Mesendoderm (in vitro differentiated cells): ENCODE measurements around the gene CALB2.

Experiments used
- DNase-seq: peaks from one replicate; pipeline ENCODE4 v3.0.0; 2013
- H2AK5ac ChIP-seq: 2 replicates; pipeline ENCODE4 v1.6.1; 2013; ENCODE audit warnings: low read length, inconsistent platforms
- H2BK120ac ChIP-seq: 2 replicates; pipeline ENCODE4 v1.6.1; 2013; ENCODE audit warnings: low read depth, mild to moderate bottlenecking, low read length, moderate library complexity, mixed read lengths
- H2BK15ac ChIP-seq: replicated peaks from 2 replicates; pipeline ENCODE4 v1.6.1; 2013; ENCODE audit warnings: low read depth, mild to moderate bottlenecking, moderate library complexity
- H2BK5ac ChIP-seq: 2 replicates; pipeline ENCODE4 v1.6.1; 2013; ENCODE audit warnings: low read length, inconsistent platforms
- H3K18ac ChIP-seq: 2 replicates; pipeline ENCODE4 v1.6.1; 2013; ENCODE audit warnings: mild to moderate bottlenecking, low read length, mixed read lengths
- H3K23ac ChIP-seq: one replicate; pipeline ENCODE4 v1.6.1; 2013; ENCODE audit warnings: low read length
- H3K27ac ChIP-seq: 2 replicates; pipeline ENCODE4 v1.5.1; 2013; ENCODE audit warnings: low read depth, mild to moderate bottlenecking, inconsistent platforms, low read length, moderate library complexity
- H3K27me3 ChIP-seq: 2 replicates; pipeline ENCODE4 v1.6.1; 2013; ENCODE audit warnings: low read length, control low read depth, mild to moderate bottlenecking, inconsistent platforms; ENCODE audit not compliant: insufficient read depth, poor library complexity
- H3K36me3 ChIP-seq: 2 replicates; pipeline ENCODE4 v1.6.1; 2013; ENCODE audit warnings: low read length, inconsistent platforms; ENCODE audit not compliant: control insufficient read depth, insufficient read depth
- H3K4ac ChIP-seq: one replicate; pipeline ENCODE4 v1.6.1; 2013; ENCODE audit warnings: low read depth, mild to moderate bottlenecking, low read length, moderate library complexity
- H3K4me1 ChIP-seq: 2 replicates; pipeline ENCODE4 v1.6.1; 2013; ENCODE audit warnings: low read depth, low read length, inconsistent platforms; ENCODE audit not compliant: control insufficient read depth
- H3K4me2 ChIP-seq: 2 replicates; pipeline ENCODE4 v1.6.1; 2013; ENCODE audit warnings: low read length
- H3K4me3 ChIP-seq: 2 replicates; pipeline ENCODE4 v1.5.1; 2013; ENCODE audit warnings: mild to moderate bottlenecking, low read length
- H3K56ac ChIP-seq: one replicate; pipeline ENCODE4 v1.6.1; 2013; ENCODE audit warnings: low read length
- H3K79me1 ChIP-seq: 2 replicates; pipeline ENCODE4 v1.6.1; 2013; ENCODE audit warnings: low read length, inconsistent platforms
- H3K79me2 ChIP-seq: 2 replicates; pipeline ENCODE4 v1.6.1; 2013; ENCODE audit warnings: mild to moderate bottlenecking, low read length; ENCODE audit not compliant: control insufficient read depth, insufficient read depth
- H3K9ac ChIP-seq: 2 replicates; pipeline ENCODE4 v1.6.1; 2013; ENCODE audit warnings: low read length, inconsistent platforms
- H4K5ac ChIP-seq: one replicate; pipeline ENCODE4 v1.6.1; 2013; ENCODE audit warnings: low read length
- H4K8ac ChIP-seq: one replicate; pipeline ENCODE4 v1.6.1; 2013; ENCODE audit warnings: low read depth, mild to moderate bottlenecking, control low read depth, low read length, moderate library complexity
- WGBS: extraction: QIAGEN DNeasy Blood & Tissue Kit; methylation state at CpG from one replicate; pipeline ENCODE4 v1.1.7; 2013; ENCODE audit warnings: low lambda C conversion rate, missing lambda C conversion rate; ENCODE audit not compliant: insufficient coverage; ENCODE audit errors: extremely low coverage; 5-methylcytosine and 5-hydroxymethylcytosine counted together

CALB2 gene

GRCh38 chr16:71429581-71429980, 71.1 kb downstream of the CALB2 start:
- Histone ChIP-seq H2BK5ac (no peak overlapping the region), H3K18ac (no peak overlapping the region), H3K27ac (no peak overlapping the region), H3K56ac (no peak overlapping the region), H3K4me2 (no peak overlapping the region), H3K27me3 (no peaks in the 10 kb centered on the region), H3K4me3 (no peak overlapping the region), H3K79me1 (no peaks in the 10 kb centered on the region), H3K79me2 (no peaks in the 10 kb centered on the region), H4K8ac (no peak overlapping the region), H3K23ac (no peak overlapping the region), H3K4ac (no peak overlapping the region), H4K5ac (no peak overlapping the region), H3K36me3 (no peaks in the 10 kb centered on the region), H3K9ac (no peak overlapping the region), H3K4me1 (no peaks in the 10 kb centered on the region), H2AK5ac (no peak overlapping the region), H2BK120ac (no peak overlapping the region), H2BK15ac (no peak overlapping the region)
- no peak for DNase-seq
- no CpG with 5 or more reads among the region's 3 CpGs for WGBS

DNA sequence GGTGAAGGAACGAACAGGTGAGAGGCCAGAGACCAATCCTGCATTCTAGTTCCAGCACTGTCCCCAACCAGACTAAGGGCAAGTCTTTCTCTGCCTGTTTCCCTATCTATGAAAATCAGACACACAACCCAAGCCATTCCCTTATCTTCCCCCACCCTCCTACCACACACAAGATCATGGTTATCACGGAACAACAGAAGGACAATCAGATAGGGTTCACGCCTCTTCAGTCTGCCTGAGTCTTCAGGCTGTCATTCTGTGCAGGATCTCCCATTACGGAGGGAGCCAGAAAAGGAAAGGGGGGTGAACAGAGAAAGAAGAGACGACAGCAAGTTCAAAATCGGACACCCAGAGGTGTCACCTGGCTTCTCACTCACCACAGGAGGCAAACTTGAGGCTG, 72.2 kb downstream of the CALB2 start:
- Histone ChIP-seq H2BK15ac (no peak overlapping the region), H3K4me2 (no peak overlapping the region), H3K79me2 (no peaks in the 10 kb centered on the region), H2AK5ac (no peak overlapping the region), H3K79me1 (no peaks in the 10 kb centered on the region), H3K4ac (no peak overlapping the region), H3K9ac (no peak overlapping the region), H4K8ac (no peak overlapping the region), H2BK120ac (no peak overlapping the region), H2BK5ac (no peak overlapping the region), H3K56ac (no peak overlapping the region), H3K36me3 (no peaks in the 10 kb centered on the region), H3K27me3 (no peaks in the 10 kb centered on the region), H3K4me3 (no peak overlapping the region), H3K27ac (no peak overlapping the region), H3K4me1 (no peaks in the 10 kb centered on the region), H3K18ac (no peak overlapping the region), H3K23ac (no peak overlapping the region), H4K5ac (no peak overlapping the region)
- WGBS, result no CpG with 5 or more reads among the region's 6 CpGs
- peak; percentile 59 for DNase-seq

GRCh38 chr16:71431176-71431575, 72.7 kb downstream of the CALB2 start:
- Histone ChIP-seq H4K8ac (no peak overlapping the region), H3K56ac (no peak overlapping the region), H2BK5ac (no peak overlapping the region), H3K23ac (no peak overlapping the region), H3K4me3 (no peak overlapping the region), H3K27me3 (no peaks in the 10 kb centered on the region), H2AK5ac (no peak overlapping the region), H3K27ac (no peak overlapping the region), H2BK15ac (no peak overlapping the region), H3K4me2 (no peak overlapping the region), H3K4me1 (no peaks in the 10 kb centered on the region), H4K5ac (no peak overlapping the region), H3K18ac (no peak overlapping the region), H2BK120ac (no peak overlapping the region), H3K36me3 (no peaks in the 10 kb centered on the region), H3K9ac (no peak overlapping the region), H3K79me1 (no peaks in the 10 kb centered on the region), H3K79me2 (no peaks in the 10 kb centered on the region), H3K4ac (no peak overlapping the region)
- no CpG with 5 or more reads among the region's 14 CpGs for WGBS
- DNase-seq, result no peak

- Histone ChIP-seq H2BK15ac (no peak overlapping the region), H2AK5ac (no peak overlapping the region), H3K79me2 (no peaks in the 10 kb centered on the region), H4K5ac (no peak overlapping the region), H3K23ac (no peak overlapping the region), H4K8ac (no peak overlapping the region), H3K18ac (no peak overlapping the region), H3K36me3 (no peaks in the 10 kb centered on the region), H3K4me2 (no peak overlapping the region), H3K79me1 (no peaks in the 10 kb centered on the region), H3K4me3 (no peak overlapping the region), H3K56ac (no peak overlapping the region), H2BK120ac (no peak overlapping the region), H2BK5ac (no peak overlapping the region), H3K9ac (no peak overlapping the region), H3K27me3 (no peaks in the 10 kb centered on the region), H3K4me1 (no peaks in the 10 kb centered on the region), H3K4ac (no peak overlapping the region), H3K27ac (no peak overlapping the region)
- no peak for DNase-seq
- no CpG with 5 or more reads among the region's 9 CpGs for WGBS
Measured at GRCh38 chr16:71431991-71432390, 73.5 kb downstream of the CALB2 start.

GRCh38 chr16:71432906-71433305, 74.4 kb downstream of the CALB2 start:
- Histone ChIP-seq H3K4me3 (no peak overlapping the region), H3K4me2 (no peak overlapping the region), H2BK5ac (no peak overlapping the region), H2AK5ac (no peak overlapping the region), H3K27me3 (no peaks in the 10 kb centered on the region), H2BK120ac (no peak overlapping the region), H3K18ac (no peak overlapping the region), H3K4me1 (no peaks in the 10 kb centered on the region), H4K8ac (no peak overlapping the region), H3K9ac (no peak overlapping the region), H3K4ac (no peak overlapping the region), H3K23ac (no peak overlapping the region), H3K27ac (no peak overlapping the region), H4K5ac (no peak overlapping the region), H3K79me2 (no peaks in the 10 kb centered on the region), H3K36me3 (no peaks in the 10 kb centered on the region), H3K56ac (no peak overlapping the region), H2BK15ac (no peak overlapping the region), H3K79me1 (no peaks in the 10 kb centered on the region)
- no CpG with 5 or more reads among the region's 6 CpGs for WGBS
- no peak for DNase-seq

DNA sequence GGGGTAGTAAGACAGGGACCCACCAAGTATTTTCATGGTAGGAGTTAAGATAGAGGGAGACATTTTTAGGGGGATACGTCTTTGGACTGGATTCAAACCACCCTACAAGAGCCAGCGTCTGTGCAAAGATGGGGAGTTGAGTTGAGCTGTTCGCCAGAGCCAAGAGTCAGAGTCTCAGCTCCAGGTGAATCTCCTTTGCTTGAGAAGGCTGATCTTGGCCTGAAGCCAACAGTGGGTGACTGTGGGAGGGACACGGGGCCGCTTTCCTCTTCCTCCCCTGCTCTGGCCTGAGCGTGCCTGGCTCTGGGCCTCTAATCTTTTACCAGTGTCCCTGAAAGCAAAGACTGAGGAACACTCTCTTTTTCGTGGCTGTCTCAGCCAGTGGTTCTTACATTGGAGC, 78.0 kb downstream of the CALB2 start:
- Histone ChIP-seq H2BK15ac (no peak overlapping the region), H3K79me1 (no peaks in the 10 kb centered on the region), H2BK5ac (no peak overlapping the region), H4K8ac (no peak overlapping the region), H4K5ac (no peak overlapping the region), H3K27ac (no peak overlapping the region), H3K4me1 (no peaks in the 10 kb centered on the region), H2BK120ac (no peak overlapping the region), H3K79me2 (no peaks in the 10 kb centered on the region), H3K4me3 (no peak overlapping the region), H3K36me3 (no peaks in the 10 kb centered on the region), H3K4ac (no peak overlapping the region), H3K23ac (no peak overlapping the region), H3K9ac (no peak overlapping the region), H3K4me2 (no peak overlapping the region), H2AK5ac (no peak overlapping the region), H3K18ac (no peak overlapping the region), H3K56ac (no peak overlapping the region), H3K27me3 (no peaks in the 10 kb centered on the region)
- no peak for DNase-seq
- no CpG with 5 or more reads among the region's 7 CpGs for WGBS
